IPS DF 6.9 (cell line): ENCODE measurements around the gene PDGFRB.

Experiments used
- DNase-seq: peaks from one replicate; pipeline ENCODE4 v3.0.0-alpha.2; 2013; ENCODE audit warnings: low read depth, low spot score
- H3K27ac ChIP-seq: one replicate; pipeline ENCODE4 v1.5.1; 2013; ENCODE audit warnings: low read length, control low read depth
- H3K27me3 ChIP-seq: 2 replicates; pipeline ENCODE4 v1.6.1; 2013; ENCODE audit warnings: mild to moderate bottlenecking, low read length; ENCODE audit not compliant: control insufficient read depth, insufficient read depth
- H3K36me3 ChIP-seq: 2 replicates; pipeline ENCODE4 v1.6.1; 2013; ENCODE audit warnings: low read length; ENCODE audit not compliant: control insufficient read depth, insufficient read depth
- H3K4me1 ChIP-seq: 2 replicates; pipeline ENCODE4 v1.6.1; 2013; ENCODE audit warnings: low read length; ENCODE audit not compliant: control insufficient read depth, insufficient read depth
- H3K4me3 ChIP-seq: 2 replicates; pipeline ENCODE4 v1.5.1; 2013; ENCODE audit warnings: mild to moderate bottlenecking, low read length
- H3K9me3 ChIP-seq: 2 replicates; pipeline ENCODE4 v1.6.1; 2013; ENCODE audit warnings: low read length, inconsistent platforms; ENCODE audit not compliant: control insufficient read depth, insufficient read depth
- WGBS: extraction: QIAGEN DNeasy Blood & Tissue Kit; methylation state at CpG from one replicate; pipeline ENCODE4 v1.1.7; 2013; ENCODE audit warnings: mixed read lengths, missing lambda C conversion rate; ENCODE audit not compliant: insufficient read length, insufficient coverage; 5-methylcytosine and 5-hydroxymethylcytosine counted together

PDGFRB gene

DNA sequence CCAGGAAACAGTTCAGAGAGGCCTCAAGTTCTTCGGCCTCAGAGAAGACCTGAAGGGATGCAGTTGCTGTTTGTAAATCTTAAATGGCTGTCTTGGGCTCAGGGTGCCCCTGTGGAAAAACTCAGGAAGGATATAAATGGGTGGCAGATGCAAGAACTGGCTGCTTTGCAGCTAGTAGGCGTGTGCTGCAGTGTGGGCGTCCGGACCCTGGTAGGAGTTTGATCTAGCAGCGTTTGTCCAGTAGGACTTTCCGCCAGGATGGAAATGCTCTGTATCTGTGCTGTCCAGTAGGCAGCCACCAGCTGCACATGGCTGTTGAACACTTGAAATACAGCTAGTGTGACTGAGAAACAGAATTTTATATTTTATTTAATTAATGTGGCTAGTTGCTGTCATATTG lies 18.6 kb upstream of the PDGFRB start:
- no CpG with 5 or more reads among the region's 6 CpGs for WGBS
- Histone ChIP-seq H3K27me3 (peaks cover 18% of the 10 kb centered on the region), H3K4me1 (no peaks in the 10 kb centered on the region), H3K27ac (no peak overlapping the region), H3K36me3 (no peaks in the 10 kb centered on the region), H3K9me3 (no peaks in the 10 kb centered on the region), H3K4me3 (no peak overlapping the region)
- DNase-seq = no peak

DNA sequence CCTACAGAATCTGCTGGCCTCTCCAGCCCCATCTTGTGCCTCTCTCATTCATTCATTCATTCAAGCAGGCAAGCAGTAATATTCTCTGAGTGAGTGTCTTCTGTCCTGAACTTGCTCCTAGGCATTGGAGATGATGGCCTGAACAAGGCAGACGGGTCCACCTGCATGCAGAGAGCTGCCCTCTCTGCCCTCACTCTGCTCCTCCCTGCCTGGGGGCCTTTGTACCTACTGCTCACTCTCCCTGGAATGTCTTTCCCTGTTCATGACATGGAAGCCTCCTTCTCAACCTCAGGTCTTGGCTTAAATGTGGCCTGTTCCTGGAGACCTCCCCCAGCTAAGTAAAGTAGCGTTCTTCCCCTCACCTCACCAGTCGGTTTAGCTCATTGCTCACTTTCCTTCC lies 17.5 kb upstream of the PDGFRB start:
- no peak for DNase-seq
- H3K9me3 ChIP-seq = no peaks in the 10 kb centered on the region
- WGBS = no CpG with 5 or more reads among the region's 3 CpGs
- H3K27me3 ChIP-seq = peaks cover 29% of the 10 kb centered on the region
- no peak overlapping the region for H3K4me3 ChIP-seq
- H3K4me1 ChIP-seq = no peaks in the 10 kb centered on the region
- H3K27ac ChIP-seq = no peak overlapping the region
- no peaks in the 10 kb centered on the region for H3K36me3 ChIP-seq

DNA sequence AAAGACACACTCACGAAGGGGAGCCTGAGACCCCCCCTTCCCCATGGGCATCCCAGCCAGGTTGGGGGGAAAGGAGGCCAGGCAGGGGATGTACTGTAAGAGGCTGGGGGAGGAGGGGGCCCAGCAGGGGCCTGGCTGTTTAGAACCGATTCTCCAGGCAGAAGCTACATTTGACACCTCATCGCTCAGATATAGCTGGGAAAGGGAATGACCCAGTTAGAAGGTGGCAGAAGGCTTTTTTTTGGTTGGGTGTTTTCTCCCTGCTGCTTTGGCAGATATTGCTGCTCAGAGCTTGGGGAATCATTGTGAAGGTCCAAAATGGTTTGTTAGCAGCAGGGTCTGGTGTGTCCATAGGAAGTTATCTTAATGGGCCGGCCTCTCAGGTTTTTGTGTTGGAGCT lies 16.9 kb upstream of the PDGFRB start:
- H3K4me3 ChIP-seq = no peak overlapping the region
- WGBS = no CpG with 5 or more reads among the region's 4 CpGs
- H3K9me3 ChIP-seq = no peaks in the 10 kb centered on the region
- H3K27me3 ChIP-seq = peaks cover 35% of the 10 kb centered on the region
- no peaks in the 10 kb centered on the region for H3K4me1 ChIP-seq
- DNase-seq = no peak
- no peak overlapping the region for H3K27ac ChIP-seq
- no peaks in the 10 kb centered on the region for H3K36me3 ChIP-seq

DNA sequence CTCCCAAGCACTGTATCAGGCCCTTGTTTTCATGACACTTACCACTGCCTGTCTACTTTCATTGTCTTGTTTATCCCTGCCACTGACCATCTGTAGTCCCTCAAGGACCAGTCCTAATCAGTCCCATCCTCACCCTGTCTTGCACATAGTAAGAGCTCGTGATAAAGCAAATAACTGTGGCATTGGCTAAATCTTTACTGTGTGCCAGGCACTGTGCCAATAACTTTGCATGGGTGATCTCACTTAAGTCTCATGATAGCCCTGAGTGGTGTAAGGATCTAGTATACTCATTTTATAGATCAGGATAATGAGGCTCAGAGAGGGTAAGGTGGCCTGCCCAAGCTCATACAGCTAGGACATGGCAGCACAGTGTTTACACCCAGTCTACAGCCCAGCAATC lies 16.5 kb upstream of the PDGFRB start:
- no peak overlapping the region for H3K4me3 ChIP-seq
- no CpG with 5 or more reads among the region's 1 CpG for WGBS
- no peaks in the 10 kb centered on the region for H3K9me3 ChIP-seq
- no peak for DNase-seq
- H3K36me3 ChIP-seq = no peaks in the 10 kb centered on the region
- peaks cover 39% of the 10 kb centered on the region for H3K27me3 ChIP-seq
- no peak overlapping the region for H3K27ac ChIP-seq
- no peaks in the 10 kb centered on the region for H3K4me1 ChIP-seq

DNA sequence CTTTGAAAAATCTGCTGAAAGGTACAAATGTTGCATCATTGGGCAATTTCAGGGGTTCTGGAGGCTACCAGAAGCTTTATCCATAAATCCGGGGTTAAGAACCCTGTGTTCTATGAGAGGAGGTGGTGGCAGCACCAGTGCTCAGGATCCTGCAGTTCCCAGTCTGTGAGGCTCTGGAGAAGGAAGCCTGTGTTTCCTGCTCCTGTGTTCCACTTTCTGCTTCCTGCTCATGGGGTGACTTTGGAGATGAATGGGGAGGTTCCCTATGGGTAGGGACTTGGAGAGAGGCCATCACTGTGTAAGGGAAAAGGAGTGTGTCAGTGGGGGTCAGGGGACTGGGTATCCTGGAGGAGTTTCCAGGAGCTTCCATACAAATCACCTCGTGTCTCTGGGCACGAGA lies 13.2 kb upstream of the PDGFRB start:
- Histone ChIP-seq H3K4me3 (no peak overlapping the region), H3K36me3 (no peaks in the 10 kb centered on the region), H3K27ac (no peak overlapping the region), H3K27me3 (peaks cover 61% of the 10 kb centered on the region), H3K4me1 (no peaks in the 10 kb centered on the region), H3K9me3 (no peaks in the 10 kb centered on the region)
- DNase-seq = no peak
- no CpG with 5 or more reads among the region's 3 CpGs for WGBS

DNA sequence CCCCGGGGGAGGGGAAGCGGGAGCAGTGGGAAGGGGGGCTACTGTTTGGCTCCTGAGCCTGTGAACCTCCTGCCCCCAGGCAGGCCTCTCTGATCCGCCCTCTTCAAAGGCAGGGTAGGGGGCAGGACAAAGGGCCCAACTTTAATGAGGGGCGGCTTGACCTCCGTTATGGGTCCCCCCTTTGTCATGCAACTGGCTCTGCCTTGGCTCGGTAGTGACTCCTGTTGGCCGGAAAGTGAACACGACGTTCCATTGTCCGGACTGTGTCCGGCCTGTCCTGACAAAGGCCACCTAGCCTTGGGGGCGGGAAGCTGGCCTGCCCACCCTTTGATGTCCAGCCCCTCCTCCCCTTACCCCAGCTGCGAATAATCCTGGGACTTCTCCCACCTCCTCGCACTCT lies 12.3 kb upstream of the PDGFRB start:
- no peak overlapping the region for H3K27ac ChIP-seq
- no peaks in the 10 kb centered on the region for H3K36me3 ChIP-seq
- no peak overlapping the region for H3K4me3 ChIP-seq
- no peaks in the 10 kb centered on the region for H3K4me1 ChIP-seq
- H3K9me3 ChIP-seq = no peaks in the 10 kb centered on the region
- H3K27me3 ChIP-seq = peaks cover 61% of the 10 kb centered on the region
- no CpG with 5 or more reads among the region's 14 CpGs for WGBS
- DNase-seq = no peak

DNA sequence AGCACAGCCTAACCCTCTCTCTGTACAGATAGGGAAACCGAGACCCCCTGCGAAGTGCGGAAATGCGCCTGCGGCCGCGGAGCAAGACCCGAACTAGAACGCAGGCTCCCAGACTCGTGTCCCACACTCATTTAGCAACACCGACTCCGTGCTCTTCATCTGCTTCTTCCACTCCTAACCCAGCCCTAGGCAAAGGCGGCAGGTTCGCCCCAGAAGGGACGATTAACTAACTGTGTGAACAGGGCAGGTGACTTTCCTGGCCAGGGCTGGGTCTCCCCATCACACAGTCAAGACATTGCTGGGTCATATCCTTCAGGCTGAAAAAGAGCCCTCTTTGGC lies 11.8 kb upstream of the PDGFRB start:
- WGBS = no CpG with 5 or more reads among the region's 15 CpGs
- no peak overlapping the region for H3K27ac ChIP-seq
- no peaks in the 10 kb centered on the region for H3K36me3 ChIP-seq
- no peaks in the 10 kb centered on the region for H3K9me3 ChIP-seq
- no peaks in the 10 kb centered on the region for H3K4me1 ChIP-seq
- no peak overlapping the region for H3K4me3 ChIP-seq
- H3K27me3 ChIP-seq = peaks cover 61% of the 10 kb centered on the region
- DNase-seq = no peak

DNA sequence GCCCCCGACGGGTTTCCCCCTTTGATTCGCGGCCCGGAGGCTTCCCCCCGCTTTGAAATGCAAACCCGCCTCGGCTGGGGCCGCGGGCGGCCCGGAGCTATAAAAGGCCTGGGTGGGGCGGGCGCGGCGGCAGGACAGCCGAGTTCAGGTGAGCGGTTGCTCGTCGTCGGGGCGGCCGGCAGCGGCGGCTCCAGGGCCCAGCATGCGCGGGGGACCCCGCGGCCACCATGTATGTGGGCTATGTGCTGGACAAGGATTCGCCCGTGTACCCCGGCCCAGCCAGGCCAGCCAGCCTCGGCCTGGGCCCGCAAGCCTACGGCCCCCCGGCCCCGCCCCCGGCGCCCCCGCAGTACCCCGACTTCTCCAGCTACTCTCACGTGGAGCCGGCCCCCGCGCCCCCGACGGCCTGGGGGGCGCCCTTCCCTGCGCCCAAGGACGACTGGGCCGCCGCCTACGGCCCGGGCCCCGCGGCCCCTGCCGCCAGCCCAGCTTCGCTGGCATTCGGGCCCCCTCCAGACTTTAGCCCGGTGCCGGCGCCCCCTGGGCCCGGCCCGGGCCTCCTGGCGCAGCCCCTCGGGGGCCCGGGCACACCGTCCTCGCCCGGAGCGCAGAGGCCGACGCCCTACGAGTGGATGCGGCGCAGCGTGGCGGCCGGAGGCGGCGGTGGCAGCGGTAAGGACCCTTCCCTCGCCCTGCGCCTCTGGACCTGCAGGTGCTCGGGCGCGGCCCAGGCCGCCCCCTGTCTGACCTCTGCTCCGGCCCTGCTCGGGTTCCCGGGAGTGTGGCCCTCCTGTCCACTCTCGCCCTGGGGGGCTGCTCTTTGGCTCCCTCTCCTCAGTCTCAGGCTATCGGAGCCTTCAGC lies 11.2 kb upstream of the PDGFRB start, which contains the start of gene CDX1:
TSS of gene CDX1 (plus strand) at position 129 of the 862 bp plus-strand sequence. CDS start at position 228, 99 bp downstream.
- Histone ChIP-seq H3K36me3 (no peaks in the 10 kb centered on the region), H3K27ac (no peak within 1 kb of the TSS), H3K4me3 (no peak within 1 kb of the TSS), H3K4me1 (no peaks in the 10 kb centered on the region), H3K9me3 (no peaks in the 10 kb centered on the region), H3K27me3 (peaks cover 60% of the 10 kb centered on the region)
- DNase-seq = no peak
- no CpG with 5 or more reads among the region's 93 CpGs for WGBS

DNA sequence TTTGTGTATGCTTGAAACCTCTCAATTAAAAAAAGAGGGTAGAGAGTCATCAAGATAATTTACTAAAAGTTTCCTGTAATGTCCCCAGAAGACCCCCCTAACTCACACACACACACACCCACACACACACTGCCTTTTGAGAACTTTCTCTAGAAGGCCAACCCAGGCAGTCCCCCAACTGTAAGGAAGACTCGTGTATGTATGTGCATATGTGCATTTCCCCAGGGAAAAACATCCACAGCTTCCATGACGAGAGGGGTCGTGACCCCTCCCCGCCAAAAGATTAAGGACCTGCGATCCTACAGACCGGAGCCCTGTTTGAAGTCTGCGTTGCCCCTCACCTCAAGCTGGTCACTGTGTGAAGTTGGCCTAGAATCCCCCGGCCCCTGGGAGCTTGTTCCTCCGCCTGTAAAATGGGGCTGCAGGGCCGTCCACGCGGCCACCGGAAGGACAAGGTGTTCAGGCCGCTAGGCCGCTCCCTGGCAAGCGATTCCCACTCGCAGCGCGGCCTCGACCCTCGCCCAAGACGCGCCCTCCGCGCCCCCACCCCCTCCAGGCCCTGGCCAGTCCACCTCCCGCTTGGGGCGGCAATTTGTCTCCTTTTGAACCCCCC lies 10.5 kb upstream of the PDGFRB start:
- Histone ChIP-seq H3K36me3 (no peaks in the 10 kb centered on the region), H3K4me3 (no peak overlapping the region), H3K27ac (no peak overlapping the region), H3K9me3 (no peaks in the 10 kb centered on the region), H3K27me3 (peaks cover 59% of the 10 kb centered on the region), H3K4me1 (no peaks in the 10 kb centered on the region)
- WGBS = no CpG with 5 or more reads among the region's 27 CpGs
- DNase-seq = no peak

DNA sequence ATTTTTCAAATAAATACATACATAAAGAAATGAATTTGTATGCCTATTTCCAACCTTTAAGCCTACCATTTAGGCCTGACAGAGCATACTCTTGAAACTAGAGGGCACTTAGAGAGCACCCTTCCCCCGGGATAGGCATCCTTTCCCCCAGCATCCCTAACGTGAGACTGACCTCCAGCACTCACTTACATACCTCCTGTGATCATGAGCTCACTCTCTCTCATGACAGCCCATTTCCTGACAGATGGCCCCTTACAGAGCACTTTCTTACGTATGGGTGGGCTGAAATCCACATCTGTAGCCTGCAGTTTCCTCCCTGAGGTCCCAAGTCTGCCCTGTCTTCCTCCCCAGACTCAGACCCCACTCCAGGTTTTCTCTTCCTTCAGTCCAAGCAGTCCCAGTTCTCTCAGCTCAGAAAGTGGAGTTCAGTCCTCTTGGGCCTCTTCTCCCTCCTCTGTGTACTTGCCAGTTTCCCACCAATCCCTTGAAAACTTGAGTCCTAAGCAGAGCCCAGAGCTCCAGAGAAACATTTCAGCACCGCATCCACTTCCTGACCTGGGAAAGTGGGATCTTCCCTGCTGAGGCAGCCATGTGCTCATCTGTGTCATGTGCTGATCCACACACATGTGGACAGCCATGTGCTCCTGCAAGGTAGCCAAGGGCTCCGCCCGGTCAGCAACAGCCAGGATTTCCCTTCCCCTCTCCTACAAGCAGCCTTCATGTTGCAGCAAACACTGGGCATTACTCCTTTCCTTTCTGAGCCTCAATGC lies 8.8 kb upstream of the PDGFRB start:
- no peaks in the 10 kb centered on the region for H3K36me3 ChIP-seq
- H3K4me1 ChIP-seq = no peaks in the 10 kb centered on the region
- no peak for DNase-seq
- no peaks in the 10 kb centered on the region for H3K9me3 ChIP-seq
- no peak overlapping the region for H3K4me3 ChIP-seq
- peaks cover 44% of the 10 kb centered on the region for H3K27me3 ChIP-seq
- H3K27ac ChIP-seq = no peak overlapping the region
- WGBS = no CpG with 5 or more reads among the region's 6 CpGs
